Keratinocyte (primary cell): Measurements from ENCODE around the gene GFAP.

Experiments used
- EZH2 ChIP-seq: IDR thresholded peaks from one replicate; pipeline ENCODE4 v1.6.1; 2012; ENCODE audit warnings: inconsistent platforms, mild to moderate bottlenecking, low read length, moderate library complexity
- TF ChIP-seq, protein P1 (sequence below), 3 experiments: IDR thresholded peaks in 1 of 3; conservative IDR thresholded peaks in 1 of 3; optimal IDR thresholded peaks in 1 of 3; 2 replicates in 2 of 3; 3 replicates in 1 of 3; pipeline versions ENCODE3 to v1.5.1; 2011; ENCODE audit warnings: low read length in 3 of 3, mild to moderate bottlenecking in 3 of 3, moderate library complexity in 2 of 3, control low read depth in 1 of 3, inconsistent platforms in 1 of 3; ENCODE audit not compliant: insufficient read depth in 2 of 3; ENCODE audit errors: extremely low read depth in 1 of 3

DNA sequence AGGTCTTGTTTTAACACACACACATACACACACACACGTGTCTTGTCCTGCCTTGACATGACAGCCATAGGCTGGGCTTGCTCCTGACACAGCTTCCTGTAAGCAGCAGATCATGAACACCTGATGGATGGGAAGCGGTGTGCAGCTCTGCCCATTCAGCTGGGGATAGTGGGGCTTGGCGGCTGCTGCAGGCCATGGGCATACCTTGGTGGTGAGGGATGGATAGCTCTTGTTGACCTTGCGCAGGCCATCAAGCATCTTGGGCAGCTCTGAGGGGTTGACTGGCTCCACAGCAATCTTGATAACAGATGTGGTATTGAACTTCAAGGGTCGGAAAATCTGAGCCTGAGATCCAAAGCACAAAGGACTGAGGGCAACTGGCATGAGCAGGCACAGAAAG, 55.6 kb downstream of the GFAP start:
- TF ChIP-seq, protein P1, sequence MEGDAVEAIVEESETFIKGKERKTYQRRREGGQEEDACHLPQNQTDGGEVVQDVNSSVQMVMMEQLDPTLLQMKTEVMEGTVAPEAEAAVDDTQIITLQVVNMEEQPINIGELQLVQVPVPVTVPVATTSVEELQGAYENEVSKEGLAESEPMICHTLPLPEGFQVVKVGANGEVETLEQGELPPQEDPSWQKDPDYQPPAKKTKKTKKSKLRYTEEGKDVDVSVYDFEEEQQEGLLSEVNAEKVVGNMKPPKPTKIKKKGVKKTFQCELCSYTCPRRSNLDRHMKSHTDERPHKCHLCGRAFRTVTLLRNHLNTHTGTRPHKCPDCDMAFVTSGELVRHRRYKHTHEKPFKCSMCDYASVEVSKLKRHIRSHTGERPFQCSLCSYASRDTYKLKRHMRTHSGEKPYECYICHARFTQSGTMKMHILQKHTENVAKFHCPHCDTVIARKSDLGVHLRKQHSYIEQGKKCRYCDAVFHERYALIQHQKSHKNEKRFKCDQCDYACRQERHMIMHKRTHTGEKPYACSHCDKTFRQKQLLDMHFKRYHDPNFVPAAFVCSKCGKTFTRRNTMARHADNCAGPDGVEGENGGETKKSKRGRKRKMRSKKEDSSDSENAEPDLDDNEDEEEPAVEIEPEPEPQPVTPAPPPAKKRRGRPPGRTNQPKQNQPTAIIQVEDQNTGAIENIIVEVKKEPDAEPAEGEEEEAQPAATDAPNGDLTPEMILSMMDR (optimal IDR thresholded peaks at IDR 0.05 in 1 of 3, IDR thresholded peaks at IDR 0.05 in 1 of 3, conservative IDR thresholded peaks at IDR 0.05 in 1 of 3; ENCODE audit: extremely low read depth in 1 of 3, insufficient read depth in 2 of 3, low read length in 3 of 3), result no peak
- no peak for TF ChIP-seq EZH2
